HG02759 (cell line): ENCODE data around the gene BCL2L12.
"Not testable (repeated sequence)": the region's sequence is repeated elsewhere in the genome, so short reads cannot be mapped to it uniquely, and the experiment has no call there.

Experiments used
- ATAC-seq: cut with Tn5 transposase; IDR thresholded peaks from one replicate; pipeline ENCODE4 v1.9.1; 2021; ENCODE audit warnings: mild to moderate bottlenecking, moderate library complexity; ENCODE audit not compliant: unreplicated experiment

Gene BCL2L12, protein sequence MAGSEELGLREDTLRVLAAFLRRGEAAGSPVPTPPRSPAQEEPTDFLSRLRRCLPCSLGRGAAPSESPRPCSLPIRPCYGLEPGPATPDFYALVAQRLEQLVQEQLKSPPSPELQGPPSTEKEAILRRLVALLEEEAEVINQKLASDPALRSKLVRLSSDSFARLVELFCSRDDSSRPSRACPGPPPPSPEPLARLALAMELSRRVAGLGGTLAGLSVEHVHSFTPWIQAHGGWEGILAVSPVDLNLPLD

DNA sequence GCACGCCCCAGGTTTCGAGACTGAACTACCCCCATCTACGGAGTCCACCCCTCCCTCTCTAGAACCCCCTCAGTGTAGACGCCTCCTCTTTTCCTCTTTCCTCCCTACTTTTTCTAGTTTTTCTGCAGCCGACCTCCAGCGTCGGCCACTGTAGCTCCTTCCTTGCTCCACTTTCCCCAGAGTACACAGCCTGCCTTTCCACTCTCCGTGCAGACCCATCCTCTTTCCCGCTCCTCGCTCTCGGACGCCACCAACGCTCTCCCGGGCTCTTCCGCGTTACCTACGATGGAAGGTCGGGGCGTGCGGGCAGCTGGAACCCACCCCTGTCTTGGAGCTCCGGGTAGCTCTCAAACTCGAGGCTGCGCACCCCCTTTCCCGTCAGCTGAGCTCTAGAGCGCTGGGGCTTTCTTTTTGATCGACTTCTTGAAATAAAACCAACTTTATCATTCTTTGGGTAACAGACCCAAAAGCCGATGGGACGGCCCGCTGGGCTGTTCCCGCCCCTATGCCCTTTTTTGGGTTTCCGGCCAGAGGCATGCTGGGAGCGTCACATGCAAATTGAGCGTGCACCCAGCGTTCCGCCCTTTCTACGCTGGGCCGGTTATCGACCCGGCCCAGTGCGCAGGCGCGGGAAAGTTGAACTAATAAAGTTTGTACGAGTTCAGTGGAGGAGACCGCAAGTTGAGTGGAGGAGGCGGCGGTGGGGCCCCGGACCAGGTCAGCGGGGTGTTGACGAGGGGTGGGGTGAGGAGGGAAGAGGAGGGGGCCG is at the start of gene BCL2L12, which contains the start of gene IRF3:
BCL2L12 (plus strand) TSS at position 583 of the 769 bp plus-strand sequence. CDS start 760 bp downstream, outside the sequence.
IRF3 (minus strand) TSS at position 507 of the 769 bp plus-strand sequence. CDS start 1,019 bp downstream, outside the sequence.
- peak; percentile 84 for ATAC-seq

- ATAC-seq: no peak
Measured at GRCh38 chr19:49616532-49616931, 49.2 kb upstream of the BCL2L12 start.

DNA sequence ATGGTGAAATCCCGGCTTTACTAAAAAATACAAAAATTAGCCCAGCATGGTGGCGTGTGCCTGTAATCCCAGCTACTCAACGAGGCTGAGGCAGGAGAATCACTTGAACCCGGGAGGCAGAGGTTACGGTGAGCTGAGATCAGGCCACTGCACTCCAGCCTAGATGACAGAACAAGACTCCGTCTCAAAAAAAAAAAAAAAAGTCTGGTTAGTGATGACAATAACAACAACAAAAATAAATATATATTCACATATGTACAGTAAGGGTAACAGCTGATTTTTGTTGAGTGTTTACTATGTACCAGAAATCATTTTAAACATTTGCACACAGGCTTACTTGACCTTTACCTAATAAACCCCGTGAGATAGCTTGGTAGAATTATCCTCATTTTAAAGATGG is 48.8 kb upstream of the BCL2L12 start:
- no peak for ATAC-seq

GRCh38 chr19:49617860-49618259 is 47.9 kb upstream of the BCL2L12 start:
- ATAC-seq: not testable (repeated sequence)

DNA sequence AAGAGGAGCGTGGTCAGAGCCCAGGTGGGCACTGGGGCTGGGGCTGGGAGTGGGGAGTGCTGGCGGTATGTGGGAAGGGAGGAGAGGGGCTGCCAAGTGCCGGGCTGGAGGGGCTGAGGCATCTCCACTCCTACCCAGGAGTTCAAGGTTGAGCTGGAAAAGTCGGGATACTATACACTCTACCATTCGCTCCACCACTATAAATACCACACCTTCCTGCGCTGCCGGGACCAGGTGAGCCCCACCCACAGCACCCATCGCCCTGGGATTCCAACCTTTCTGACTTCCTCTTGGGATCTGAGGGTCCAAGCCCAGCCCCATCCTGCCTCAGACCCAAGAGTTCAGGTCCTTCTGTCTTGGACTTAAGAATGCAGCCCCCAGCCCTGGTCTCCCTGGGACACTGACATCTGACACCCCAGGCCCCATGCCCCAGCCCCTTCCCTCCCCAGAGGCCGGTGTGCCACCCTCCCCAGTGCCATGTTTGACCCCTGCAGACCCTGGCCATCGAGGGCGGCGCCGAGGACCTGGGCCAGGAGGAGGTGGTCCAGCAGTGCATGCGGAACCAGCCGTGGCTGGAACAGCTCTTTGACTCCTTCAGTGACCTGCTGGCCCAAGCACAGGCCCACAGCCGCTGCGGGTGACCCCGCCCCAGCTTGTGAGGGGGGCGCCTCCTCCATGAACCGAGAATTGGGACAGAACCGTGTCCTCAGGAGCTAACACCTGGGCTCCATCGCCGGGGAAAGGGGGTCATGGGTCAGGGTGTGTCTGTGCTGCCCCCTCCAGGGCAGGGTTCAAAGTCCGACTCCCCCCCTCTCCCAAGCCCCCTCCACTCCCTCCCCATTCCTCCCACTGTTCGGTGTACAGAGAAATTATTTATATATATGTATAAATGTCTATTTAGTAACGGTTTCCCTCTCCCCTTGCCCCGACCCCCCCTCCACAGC is 40.5 kb upstream of the BCL2L12 start:
- ATAC-seq: no peak

GRCh38 chr19:49626226-49626625 is 39.5 kb upstream of the BCL2L12 start:
- ATAC-seq: no peak

GRCh38 chr19:49629659-49630058 is 36.1 kb upstream of the BCL2L12 start:
- ATAC-seq: no peak

- no peak for ATAC-seq
Measured at GRCh38 chr19:49631014-49631588, 34.6 kb upstream of the BCL2L12 start.

- ATAC-seq: no peak
Measured at GRCh38 chr19:49631610-49632192, 34.0 kb upstream of the BCL2L12 start.

GRCh38 chr19:49632576-49632975 is 33.2 kb upstream of the BCL2L12 start:
- no peak for ATAC-seq

DNA sequence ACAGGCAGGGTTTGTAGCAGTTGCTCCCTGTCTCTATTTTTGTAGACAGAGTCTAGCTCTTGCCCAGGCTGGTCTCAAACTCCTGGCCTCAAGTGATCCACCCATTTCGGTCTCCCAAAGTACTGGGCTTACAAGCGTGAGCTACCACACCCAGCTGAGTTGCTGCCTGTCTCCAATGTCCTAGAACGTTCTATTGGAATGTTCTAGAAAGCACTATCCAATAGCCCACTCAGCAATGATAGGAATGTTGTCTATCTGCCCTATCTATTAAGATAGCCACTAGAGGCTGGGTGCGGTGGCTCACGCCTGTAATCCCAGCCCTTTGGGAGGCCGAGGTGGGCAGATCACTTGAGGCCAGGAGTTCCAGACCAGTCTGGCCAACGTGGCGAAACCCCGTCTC is 32.5 kb upstream of the BCL2L12 start:
- not testable (repeated sequence) for ATAC-seq

- no peak for ATAC-seq
Measured at GRCh38 chr19:49635530-49636232, 30.1 kb upstream of the BCL2L12 start.

DNA sequence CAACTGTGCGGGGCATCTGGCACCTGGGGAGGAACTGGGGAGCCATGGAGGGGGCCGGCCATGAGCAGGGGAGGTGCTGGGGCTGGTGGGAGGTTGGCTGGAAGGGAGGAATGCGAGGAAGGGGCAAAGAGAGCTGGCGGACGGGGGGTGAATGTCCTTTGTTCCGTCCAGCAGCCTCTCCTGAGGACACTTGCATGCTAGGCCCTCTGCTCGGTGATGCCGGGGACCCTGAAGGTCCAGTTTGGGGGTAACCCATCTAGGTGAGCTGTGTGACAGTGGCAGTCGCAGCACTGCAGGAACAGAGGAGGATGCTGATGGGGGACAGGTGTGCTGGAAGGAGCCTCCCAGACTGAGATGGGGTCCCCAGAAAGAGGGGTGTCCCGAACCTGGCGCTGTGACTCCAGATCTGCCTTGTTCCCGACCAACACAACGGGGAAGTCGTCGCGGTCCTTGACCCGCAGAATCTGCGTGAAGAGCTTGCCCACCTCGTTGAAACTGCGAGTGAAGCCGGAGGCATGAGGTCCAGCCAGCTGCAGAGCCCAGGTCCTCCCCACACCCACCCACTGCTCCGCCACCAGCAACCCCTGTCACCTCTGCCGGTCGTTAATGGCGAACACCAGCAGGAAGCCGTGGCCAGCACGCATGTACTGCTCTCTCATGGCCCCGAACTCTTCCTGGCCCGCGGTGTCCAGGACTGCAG is 29.4 kb upstream of the BCL2L12 start:
- ATAC-seq: no peak

DNA sequence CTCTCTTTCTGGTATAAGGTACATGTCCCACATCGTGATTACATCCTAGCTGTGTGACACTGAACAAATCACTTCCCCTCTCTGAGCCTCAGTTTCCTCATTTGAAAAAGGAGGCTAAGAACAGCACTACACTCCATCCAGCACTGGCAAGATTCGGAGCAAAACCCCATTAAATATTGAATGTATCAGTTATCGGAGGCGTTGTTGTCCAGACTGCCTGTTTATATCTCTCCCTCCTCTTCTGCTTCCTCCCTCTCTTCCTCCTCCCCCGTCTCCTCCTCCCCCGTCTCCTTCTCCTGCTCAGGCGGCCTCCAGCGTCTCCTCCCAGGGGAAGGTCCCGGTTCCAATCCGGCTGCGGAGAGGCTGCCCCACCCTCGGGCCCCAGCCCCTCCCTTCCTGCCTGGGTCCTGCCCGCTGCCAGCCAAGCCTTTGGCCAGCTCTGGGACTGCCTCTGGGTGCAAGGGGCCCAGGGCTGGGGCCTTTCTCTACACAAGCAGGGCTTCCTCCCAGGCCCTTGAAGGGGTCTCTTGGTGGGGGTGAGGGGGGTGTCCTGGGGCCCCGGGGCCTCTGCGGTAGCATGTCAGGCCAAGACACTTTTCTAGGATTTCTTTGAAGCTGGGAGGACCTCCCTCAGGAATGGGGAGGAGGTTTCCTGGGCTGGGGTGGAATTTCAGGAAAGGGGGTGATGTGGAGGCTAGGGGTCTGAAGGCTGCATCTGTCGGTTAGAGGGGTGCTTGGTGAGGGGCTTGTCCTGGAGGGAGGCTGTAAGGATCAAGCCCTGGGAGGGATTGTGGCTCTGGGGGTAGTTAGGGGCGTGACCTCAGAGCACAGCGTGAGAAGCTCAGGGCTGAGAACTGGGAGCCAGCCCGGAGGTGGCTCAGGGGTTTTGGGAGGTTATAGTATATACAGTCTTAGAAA is 27.7 kb upstream of the BCL2L12 start:
- ATAC-seq: no peak

DNA sequence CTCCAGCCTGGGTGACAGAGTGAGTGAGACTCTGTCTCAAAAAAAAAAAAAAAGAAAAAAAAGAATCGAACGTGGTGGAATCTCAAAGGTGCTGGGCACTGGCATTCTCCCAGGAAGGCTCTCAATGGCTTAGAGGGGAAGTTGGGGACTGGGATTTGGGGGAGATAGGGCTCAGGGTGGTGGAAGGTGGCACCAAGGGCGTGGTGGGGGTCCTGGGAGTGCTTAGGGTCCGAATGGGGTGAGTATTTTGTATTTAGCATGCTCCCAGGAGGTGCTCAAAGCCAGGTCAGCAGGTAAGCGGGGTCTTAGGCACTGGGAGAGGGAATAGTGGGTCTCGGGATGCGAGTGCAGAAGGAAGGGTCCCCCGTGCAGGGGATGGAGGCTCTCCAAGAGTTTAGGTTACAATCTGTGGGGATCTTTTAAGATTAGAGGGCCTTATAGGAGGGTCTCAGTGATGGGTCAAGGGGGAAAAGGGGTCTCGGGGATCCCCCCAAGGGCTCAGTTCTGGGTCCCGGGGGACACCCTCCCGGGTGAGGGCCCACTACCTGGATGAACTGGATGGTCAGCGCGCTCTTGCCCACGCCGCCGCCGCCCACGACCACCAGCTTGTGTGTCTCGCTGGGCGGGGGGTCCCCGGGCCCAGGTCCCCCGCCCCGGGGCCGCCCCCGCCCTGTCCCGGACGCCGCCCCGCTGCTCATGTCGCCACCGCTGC is 26.2 kb upstream of the BCL2L12 start:
- no peak for ATAC-seq

DNA sequence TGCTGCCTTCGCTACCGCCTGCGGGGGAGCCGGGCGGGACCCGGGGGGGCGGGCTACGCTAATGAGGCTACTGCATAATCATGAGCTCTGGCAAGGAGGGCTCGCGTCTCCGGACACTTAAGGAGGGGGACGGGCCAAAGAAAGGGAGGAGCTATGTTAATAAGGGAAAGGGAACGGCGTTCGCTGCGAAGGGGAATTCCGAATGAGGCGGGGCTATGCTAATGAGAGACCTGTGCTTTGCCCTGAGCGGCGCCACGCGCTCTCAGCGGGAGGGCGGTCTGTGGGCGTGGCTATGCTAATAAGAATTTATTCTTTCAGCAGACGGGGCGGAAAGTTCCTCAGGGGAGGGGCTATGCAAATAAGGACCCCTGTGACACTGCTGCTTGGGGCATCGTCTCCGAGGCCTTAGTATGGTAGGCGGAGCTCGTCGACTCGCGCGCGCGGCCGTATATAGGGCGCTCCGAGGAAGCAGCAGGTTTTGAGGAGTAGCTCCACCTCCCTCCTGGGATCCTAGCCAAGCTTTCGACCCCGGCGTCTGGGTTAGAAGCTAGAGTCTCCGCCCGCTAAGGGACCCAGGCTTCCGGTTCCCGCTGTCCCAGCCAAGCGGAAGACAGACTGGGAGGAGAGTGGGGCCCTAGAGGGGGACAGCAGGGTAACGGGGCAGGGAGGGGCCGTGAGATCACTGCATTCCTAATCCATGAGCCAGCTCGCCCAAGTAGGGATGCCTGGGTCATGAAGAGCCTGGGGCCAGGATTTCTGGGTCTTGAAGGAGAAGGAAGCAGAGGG is 25.4 kb upstream of the BCL2L12 start, which contains the start of gene RRAS:
RRAS (minus strand) TSS at position 31 of the 786 bp plus-strand sequence. CDS start 45 bp downstream, outside the sequence.
- ATAC-seq: peak; percentile 65
